BLaER1 treated with 17β-estradiol and CSF1 and Interleukin-3, amounts not matched to agents 10 nM and 100 nM (cell line): Measurements from ENCODE around the gene PAM16.

Experiments
- H3K27ac ChIP-seq, 11 experiments: shearing (Covaris generic); formaldehyde crosslinking; 2 replicates each; pipeline ENCODE4 v1.8.1; 2022
- H3K27me3 ChIP-seq, 11 experiments: shearing (Covaris generic); formaldehyde crosslinking; 2 replicates each; pipeline ENCODE4 v1.8.1; 2022
- H3K36me3 ChIP-seq, 11 experiments: shearing (Covaris generic); formaldehyde crosslinking; 2 replicates each; pipeline ENCODE4 v1.8.1; 2022
- H3K4me1 ChIP-seq, 10 experiments: shearing (Covaris generic); formaldehyde crosslinking; 2 replicates each; pipeline ENCODE4 v1.8.1; 2022
- H3K4me2 ChIP-seq, 11 experiments: shearing (Covaris generic); formaldehyde crosslinking; 2 replicates each; pipeline ENCODE4 v1.8.1; 2022
- H3K4me3 ChIP-seq, 10 experiments: shearing (Covaris generic); formaldehyde crosslinking; 2 replicates each; pipeline ENCODE4 v1.8.1; 2022
- H3K9ac ChIP-seq, 11 experiments: shearing (Covaris generic); formaldehyde crosslinking; 2 replicates each; pipeline ENCODE4 v1.8.1; 2022
- H3K9me3 ChIP-seq, 11 experiments: shearing (Covaris generic); formaldehyde crosslinking; replicated peaks in 1 of 11; 2 replicates each; pipeline ENCODE4 v1.8.1; 2022
- H4K20me1 ChIP-seq, 11 experiments: shearing (Covaris generic); formaldehyde crosslinking; 2 replicates each; pipeline ENCODE4 v1.8.1; 2022
- Cebpa-rat ChIP-seq, 11 experiments: shearing (Covaris generic); IDR thresholded peaks; 2 replicates each; pipeline ENCODE4 v1.8.1; 2022

Gene PAM16

DNA sequence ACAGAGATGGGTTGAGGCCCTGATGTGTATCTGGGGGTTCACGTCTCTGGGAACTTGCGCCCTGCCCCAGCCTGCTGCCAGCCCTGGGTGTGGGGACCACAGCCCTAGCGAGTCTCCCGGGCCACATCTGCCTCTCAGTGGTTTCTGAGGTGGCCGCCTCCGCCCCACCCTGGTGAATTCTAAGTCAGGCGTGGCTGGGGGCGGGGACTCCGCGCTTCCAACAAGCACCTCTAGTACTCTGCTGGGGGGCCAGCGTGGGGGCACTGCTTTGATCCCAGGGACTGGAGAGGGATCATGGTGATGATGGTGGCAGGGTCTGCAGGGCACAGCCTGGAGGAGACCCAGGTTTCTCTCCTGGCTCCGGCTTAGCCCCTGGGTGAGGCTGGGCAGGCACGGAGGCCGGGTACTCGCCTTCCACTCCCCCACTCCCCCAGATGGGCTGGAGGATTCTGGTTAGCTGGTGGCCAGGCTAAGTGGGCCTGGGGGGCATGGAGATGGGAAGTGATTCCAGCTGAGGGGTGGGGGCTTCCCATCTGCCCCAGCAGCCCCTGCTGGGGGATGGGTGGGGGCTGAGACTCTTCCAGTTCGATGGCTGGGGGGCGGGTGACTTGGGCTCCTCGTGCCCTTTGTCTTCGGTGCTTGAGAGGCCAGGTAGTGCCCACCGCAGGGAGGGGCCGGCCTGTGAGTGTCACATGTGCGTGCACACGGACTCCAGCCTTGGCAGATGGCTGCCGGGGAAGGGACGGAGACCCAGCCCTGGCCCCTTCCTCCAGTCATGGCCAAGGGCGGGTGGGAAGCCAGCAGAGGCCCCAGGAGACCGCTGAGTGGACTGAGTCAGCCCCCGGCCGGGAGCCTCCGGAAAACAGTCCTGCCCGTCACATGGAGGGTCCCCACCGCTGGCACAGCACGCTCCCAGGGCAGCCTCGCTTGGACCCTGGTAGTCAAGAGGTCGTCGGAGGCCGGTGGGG, 31.4 kb downstream of the PAM16 start:
- H3K27me3 ChIP-seq = peaks cover 6 to 7% (median 7%) of the 10 kb centered on the region in 11 experiments
- TF ChIP-seq Cebpa-rat (IDR thresholded peaks at IDR 0.05) = no peak
- peak overlapping the region; percentile 89 to 100 (median 99) for H3K4me2 ChIP-seq
- peaks cover 60 to 90% (median 83%) of the 10 kb centered on the region in 10 experiments for H3K4me1 ChIP-seq
- H3K36me3 ChIP-seq = no peaks in the 10 kb centered on the region
- peak overlapping the region in 2 of 11 experiments; percentile 15 to 17; a peak in 3 of 22 replicates for H3K27ac ChIP-seq
- no peaks in the 10 kb centered on the region for H3K9me3 ChIP-seq
- H3K4me3 ChIP-seq = peak overlapping the region in 3 of 10 experiments; percentile 2 to 29 (median 21); a peak in 5 of 20 replicates
- peak overlapping the region in 8 of 11 experiments; percentile 10 to 87 (median 28); a peak in 12 of 22 replicates for H3K9ac ChIP-seq
- H4K20me1 ChIP-seq = peaks cover 44 to 87% (median 84%) of the 10 kb centered on the region in 11 experiments; a peak in 21 of 22 replicates

DNA sequence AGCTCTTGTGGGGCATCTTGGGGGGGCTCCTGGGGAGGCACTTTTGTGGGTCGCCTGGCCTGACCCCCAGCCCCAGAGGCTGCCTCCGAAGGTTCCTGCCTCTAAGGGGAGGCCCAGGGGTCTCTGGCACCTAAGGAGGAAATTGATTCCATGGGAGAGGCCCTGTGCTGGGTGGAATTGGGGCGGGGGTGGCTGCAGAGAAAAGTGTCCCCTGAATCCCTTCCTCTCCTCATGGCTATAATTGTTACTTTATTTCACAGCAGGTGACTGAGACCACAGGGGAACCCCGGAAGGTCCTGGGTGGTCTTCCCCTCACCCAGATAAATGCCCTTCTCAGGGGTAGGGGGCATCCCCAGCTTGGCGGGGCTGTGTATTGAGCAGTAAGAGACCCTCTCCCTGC, 32.2 kb downstream of the PAM16 start:
- peaks cover 36 to 85% (median 76%) of the 10 kb centered on the region in 11 experiments; a peak in 21 of 22 replicates for H4K20me1 ChIP-seq
- H3K27me3 ChIP-seq = peaks cover 14 to 15% (median 14%) of the 10 kb centered on the region in 11 experiments
- no peaks in the 10 kb centered on the region for H3K9me3 ChIP-seq
- TF ChIP-seq Cebpa-rat (IDR thresholded peaks at IDR 0.05) = no peak
- H3K4me2 ChIP-seq = peak overlapping the region; percentile 89 to 100 (median 99)
- no peaks in the 10 kb centered on the region for H3K36me3 ChIP-seq
- H3K4me3 ChIP-seq = no peak overlapping the region; a peak in 2 of 20 replicates
- peak overlapping the region in 8 of 11 experiments; percentile 10 to 89 (median 60); a peak in 10 of 22 replicates for H3K9ac ChIP-seq
- H3K4me1 ChIP-seq = peaks cover 55 to 86% (median 80%) of the 10 kb centered on the region in 10 experiments
- H3K27ac ChIP-seq = peak overlapping the region in 1 of 11 experiments; percentile 34; a peak in 2 of 22 replicates

DNA sequence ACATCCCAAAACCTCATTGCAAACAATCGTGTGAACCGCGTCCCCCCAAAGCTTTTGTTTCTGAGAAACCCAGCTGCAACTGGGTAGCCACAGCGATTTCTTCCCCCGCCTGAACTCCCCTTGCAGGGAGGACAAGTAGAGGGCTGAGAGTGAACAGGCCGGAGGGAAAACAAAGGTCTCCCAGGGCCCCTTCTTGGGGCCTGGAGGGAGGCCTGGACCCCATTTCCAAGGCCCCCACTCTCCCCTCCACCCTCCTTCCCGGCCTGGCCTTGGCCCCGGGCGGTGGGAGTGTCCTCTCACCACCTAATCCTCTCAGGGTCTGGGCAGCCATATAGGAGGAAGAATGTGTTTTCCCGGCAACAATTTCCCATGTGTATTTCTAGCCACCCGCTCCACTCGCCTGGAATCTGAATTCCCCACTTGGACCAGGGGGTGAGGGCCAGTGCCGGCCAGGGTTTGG, 32.6 kb downstream of the PAM16 start:
- no peak overlapping the region; a peak in 1 of 20 replicates for H3K4me3 ChIP-seq
- H3K27me3 ChIP-seq = peaks cover 19 to 20% (median 19%) of the 10 kb centered on the region in 11 experiments
- H3K9me3 ChIP-seq = no peaks in the 10 kb centered on the region
- H3K36me3 ChIP-seq = no peaks in the 10 kb centered on the region
- H3K9ac ChIP-seq = peak overlapping the region in 7 of 11 experiments; percentile 10 to 89 (median 79); a peak in 11 of 22 replicates
- H4K20me1 ChIP-seq = peaks cover 31 to 80% (median 71%) of the 10 kb centered on the region in 11 experiments; a peak in 21 of 22 replicates
- no peak for TF ChIP-seq Cebpa-rat (IDR thresholded peaks at IDR 0.05)
- peak overlapping the region in 1 of 11 experiments; percentile 34; a peak in 2 of 22 replicates for H3K27ac ChIP-seq
- peak overlapping the region; percentile 89 to 100 (median 99) for H3K4me2 ChIP-seq
- H3K4me1 ChIP-seq = peaks cover 50 to 86% (median 78%) of the 10 kb centered on the region in 10 experiments

DNA sequence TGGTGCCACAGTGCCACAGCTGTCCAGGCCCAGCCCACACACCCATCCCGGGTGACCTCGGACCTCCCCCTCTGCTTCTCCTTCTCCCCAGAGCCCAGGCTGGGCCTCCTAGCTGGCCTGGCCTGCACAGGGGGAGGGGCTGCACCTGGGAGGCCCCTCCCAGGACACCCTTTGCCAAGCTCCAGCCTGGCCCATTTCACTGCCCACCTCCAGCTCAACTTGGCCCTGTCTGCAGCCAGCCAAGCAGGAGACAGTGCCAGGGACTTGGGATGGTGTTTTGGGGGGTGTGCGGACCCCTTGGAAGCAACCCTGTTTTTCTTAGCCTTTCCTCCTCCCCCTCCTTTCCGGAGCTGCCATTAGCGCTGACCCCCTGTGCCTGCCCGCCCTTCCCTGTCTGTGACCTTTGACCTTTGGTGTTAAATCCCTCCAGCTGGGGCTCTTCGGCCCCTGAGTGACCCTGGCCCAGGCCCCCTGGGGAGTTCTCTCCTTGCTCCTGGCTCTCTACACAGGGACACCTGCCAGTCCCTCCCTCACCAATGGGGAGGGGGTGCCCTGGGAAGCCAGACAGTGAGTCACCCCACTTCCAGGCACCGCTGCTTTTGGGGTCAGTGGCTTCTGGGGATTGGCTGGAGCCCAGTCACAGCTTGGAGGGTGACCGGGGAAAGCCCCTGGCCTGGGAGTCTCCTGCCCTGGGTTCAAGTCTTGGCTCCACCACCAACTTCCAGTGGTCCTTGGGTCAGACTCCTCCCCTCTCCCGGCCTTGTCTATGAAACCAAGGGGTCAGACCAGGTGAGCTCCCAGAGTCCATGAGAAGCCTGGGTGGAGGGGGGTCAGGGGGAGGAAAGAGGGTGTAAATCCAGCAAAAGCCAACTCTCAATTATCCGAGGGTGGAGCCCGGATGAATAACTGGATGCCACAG, 33.3 kb downstream of the PAM16 start:
- H3K4me2 ChIP-seq = peak overlapping the region; percentile 89 to 100 (median 99)
- peaks cover 25 to 27% (median 26%) of the 10 kb centered on the region in 11 experiments for H3K27me3 ChIP-seq
- peak overlapping the region; percentile 66 to 89 (median 78); a peak in 19 of 22 replicates for H3K9ac ChIP-seq
- H4K20me1 ChIP-seq = peaks cover 30 to 73% (median 64%) of the 10 kb centered on the region in 11 experiments; a peak in 21 of 22 replicates
- no peaks in the 10 kb centered on the region for H3K9me3 ChIP-seq
- peak overlapping the region in 3 of 11 experiments; percentile 72 to 78 (median 75); a peak in 3 of 22 replicates for H3K27ac ChIP-seq
- no peak for TF ChIP-seq Cebpa-rat (IDR thresholded peaks at IDR 0.05)
- H3K4me3 ChIP-seq = peak overlapping the region; percentile 61 to 78 (median 70)
- no peaks in the 10 kb centered on the region for H3K36me3 ChIP-seq
- H3K4me1 ChIP-seq = peaks cover 48 to 80% (median 72%) of the 10 kb centered on the region in 10 experiments

DNA sequence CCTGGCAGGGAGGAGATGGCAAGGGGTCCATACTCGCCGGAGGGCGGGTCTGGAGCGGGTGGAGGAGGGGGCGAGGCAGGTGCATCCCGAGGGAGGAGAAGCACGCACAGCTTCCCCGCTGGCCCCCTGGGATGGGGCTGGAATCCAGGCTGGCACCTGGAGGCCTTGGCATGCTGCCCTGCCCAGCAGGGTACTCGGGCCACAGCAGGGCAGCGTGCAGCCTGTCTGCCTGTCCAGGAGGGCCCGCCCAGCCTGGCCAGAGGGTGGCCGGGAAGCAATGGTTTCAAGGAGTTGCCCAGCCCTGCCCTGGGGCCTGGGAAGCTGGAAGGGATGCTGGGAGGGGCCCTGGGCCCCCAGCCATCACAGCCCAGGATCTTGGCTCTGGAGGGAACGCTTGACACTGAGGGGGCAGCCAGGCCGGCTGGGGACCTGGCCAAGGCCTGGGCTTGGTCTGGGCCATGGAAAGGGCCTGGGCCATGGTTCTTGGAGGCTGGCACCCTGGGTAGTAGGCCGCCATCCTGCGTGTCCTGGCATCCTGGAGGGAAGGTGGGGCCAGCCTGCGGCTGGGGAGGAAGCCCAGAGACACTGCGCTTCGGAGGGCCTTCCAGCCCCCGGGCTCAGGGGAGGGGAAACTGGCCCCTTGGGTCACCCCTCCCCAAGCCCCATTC, 34.1 kb downstream of the PAM16 start:
- no peak for TF ChIP-seq Cebpa-rat (IDR thresholded peaks at IDR 0.05)
- H4K20me1 ChIP-seq = peaks cover 30 to 65% (median 57%) of the 10 kb centered on the region in 11 experiments; a peak in 21 of 22 replicates
- peak overlapping the region; percentile 89 to 100 (median 99) for H3K4me2 ChIP-seq
- no peaks in the 10 kb centered on the region for H3K36me3 ChIP-seq
- no peaks in the 10 kb centered on the region for H3K9me3 ChIP-seq
- H3K4me1 ChIP-seq = peaks cover 48 to 72% (median 65%) of the 10 kb centered on the region in 10 experiments
- H3K9ac ChIP-seq = peak overlapping the region; percentile 66 to 89 (median 78)
- peaks cover 25 to 30% (median 27%) of the 10 kb centered on the region in 11 experiments for H3K27me3 ChIP-seq
- H3K27ac ChIP-seq = peak overlapping the region in 10 of 11 experiments; percentile 43 to 78 (median 66); a peak in 19 of 22 replicates
- H3K4me3 ChIP-seq = peak overlapping the region; percentile 61 to 78 (median 70)

DNA sequence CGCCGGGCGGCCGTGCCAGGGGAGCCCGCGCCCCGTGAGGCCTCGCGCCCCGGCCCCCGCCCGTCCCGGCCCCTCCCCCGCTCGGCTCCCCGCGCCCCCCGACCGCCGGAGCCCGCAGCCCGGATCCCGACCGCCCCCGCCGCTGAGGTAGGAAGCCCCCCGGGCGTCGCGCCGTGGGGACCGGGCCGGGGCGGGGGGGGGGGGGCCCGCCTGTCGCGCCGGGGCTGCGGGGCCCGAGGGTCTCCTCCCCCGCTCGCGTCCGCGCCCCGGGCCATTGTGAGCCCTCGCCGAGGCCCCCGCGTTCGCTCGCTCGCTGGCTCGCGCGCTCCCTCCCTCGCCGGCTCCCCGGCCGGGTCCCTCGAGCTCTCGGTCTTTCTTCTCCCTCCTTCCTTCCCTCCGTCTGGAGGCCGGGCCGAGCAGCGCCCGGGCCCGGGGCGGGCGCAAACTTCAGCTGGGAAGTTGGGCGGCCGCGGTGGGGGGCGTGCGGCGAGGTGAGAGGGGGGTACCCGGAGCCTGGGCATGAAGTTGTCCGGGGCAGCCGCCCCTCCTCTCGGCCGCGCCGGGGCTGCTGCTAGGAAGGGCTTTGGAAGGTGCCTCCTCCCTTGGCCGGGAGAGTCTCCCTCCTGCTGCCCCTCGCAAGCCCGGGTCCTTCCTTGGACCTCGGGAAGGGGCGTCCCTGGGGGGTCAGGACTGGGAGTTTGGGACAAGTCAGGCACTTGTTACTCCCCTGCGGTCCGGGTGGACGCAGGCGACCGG, 34.8 kb downstream of the PAM16 start:
- Histone ChIP-seq H3K27me3 (peaks cover 25 to 30% (median 27%) of the 10 kb centered on the region in 11 experiments), H3K4me3 (peak overlapping the region; percentile 61 to 78 (median 70)), H3K9ac (peak overlapping the region; percentile 66 to 89 (median 78)), H3K36me3 (no peaks in the 10 kb centered on the region), H3K27ac (peak overlapping the region in 10 of 11 experiments; percentile 43 to 78 (median 66); a peak in 20 of 22 replicates), H3K9me3 (no peaks in the 10 kb centered on the region), H3K4me1 (peaks cover 48 to 65% (median 61%) of the 10 kb centered on the region in 10 experiments), H3K4me2 (peak overlapping the region; percentile 89 to 100 (median 99)), H4K20me1 (peaks cover 30 to 58% (median 50%) of the 10 kb centered on the region in 11 experiments; a peak in 21 of 22 replicates)
- no peak for TF ChIP-seq Cebpa-rat (IDR thresholded peaks at IDR 0.05)
